ENCODE results near the gene FIGLA. TPM values are rescaled to one million over a fixed set of nuclear protein-coding genes. Genes with fewer than 3 reads are reported as not detected.
"Not testable (repeated sequence)": the region's sequence is repeated elsewhere in the genome, so short reads cannot be mapped to it uniquely, and the experiment has no call there.

FIGLA gene
- total RNA-seq, 1 donor from 2014 or later = not detected

DNA sequence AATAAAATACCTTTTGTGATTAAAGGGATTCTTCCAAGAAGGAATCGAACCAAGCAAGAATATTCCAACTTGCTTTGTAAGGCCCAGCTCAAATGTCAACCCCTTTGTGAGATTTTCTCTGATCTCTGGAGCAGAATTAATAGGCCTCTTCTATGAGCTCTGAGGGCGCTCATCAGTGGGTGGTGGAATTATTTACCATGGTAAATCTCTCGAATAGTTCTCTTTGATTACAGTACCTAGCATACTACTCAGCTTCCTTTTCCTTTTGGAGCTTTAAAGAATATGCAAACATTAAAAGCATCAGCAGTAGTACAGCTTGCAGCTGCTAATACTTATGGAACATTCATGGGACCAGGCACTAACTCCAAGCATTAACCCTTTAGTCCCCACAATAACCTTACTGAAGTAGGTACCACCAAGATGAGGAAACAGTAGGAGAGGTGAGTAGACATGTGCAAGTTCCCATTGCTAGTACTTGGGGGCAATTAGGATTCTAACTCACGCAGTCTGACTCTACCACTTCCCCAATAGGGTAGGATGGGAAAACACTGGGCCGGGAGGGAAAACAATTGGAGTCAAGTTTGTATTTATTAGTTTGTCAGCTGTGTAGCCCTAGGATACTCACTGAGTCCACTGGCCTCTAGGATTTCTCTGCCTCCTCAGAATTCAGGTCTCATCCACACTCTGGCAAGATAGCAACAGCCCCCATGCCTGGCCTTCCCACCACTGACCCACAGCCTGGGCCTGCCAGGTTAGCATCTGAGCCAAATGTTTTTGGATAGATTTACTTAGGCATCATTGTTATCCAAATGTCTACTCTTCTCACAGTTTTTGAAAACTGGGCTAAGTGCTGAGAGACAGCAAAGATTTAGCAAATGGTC, 44.1 kb downstream of the FIGLA start:
- no peak for DNase-seq (ENCODE audit: low spot score)

DNA sequence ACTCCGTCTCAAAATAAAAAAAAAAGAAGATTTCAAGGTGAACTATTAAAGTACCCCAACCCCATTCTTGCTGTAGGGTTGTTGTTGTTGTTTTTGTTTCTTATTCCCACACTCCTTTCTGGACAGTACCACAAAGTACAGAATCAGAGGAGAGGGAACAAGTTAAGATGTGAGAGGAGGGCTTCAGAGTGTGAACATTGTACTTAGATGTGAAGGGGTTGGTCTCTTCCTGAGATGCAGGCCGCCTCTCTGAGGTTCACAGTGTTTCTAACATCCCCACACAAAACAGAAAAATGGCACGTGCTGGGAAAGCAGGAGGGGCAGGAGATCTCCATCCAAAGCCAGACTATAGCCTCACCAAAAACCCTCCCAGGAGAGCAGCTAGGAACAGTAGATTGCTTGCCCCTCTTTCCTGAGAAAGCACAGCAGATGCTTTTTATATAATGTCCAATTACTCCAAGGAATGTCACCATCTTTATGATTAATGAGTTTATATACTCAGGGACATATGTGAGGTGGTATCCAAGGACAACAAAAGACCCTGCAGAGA, 45.1 kb downstream of the FIGLA start:
- no peak for DNase-seq (ENCODE audit: low spot score)

DNA sequence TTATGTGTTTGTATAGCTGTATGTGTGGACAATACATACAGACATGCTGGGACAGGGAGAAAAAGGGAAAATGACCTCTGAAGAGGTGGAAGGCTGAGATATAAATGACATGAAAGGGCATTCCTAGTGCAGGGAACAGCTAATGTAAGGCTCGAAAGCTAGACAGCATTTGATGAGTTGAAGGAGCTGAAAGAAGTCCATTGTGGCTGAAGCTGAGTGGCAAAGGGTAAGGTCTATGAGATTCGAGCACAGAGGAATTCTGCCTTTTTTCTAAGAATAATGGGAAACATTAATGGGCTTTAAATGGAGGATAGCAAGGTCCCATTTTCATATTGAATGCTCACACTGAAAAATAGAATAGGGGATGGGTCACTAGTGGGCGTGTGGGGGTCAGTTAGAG, 46.0 kb downstream of the FIGLA start:
- DNase-seq (ENCODE audit: low spot score) = no peak

DNA sequence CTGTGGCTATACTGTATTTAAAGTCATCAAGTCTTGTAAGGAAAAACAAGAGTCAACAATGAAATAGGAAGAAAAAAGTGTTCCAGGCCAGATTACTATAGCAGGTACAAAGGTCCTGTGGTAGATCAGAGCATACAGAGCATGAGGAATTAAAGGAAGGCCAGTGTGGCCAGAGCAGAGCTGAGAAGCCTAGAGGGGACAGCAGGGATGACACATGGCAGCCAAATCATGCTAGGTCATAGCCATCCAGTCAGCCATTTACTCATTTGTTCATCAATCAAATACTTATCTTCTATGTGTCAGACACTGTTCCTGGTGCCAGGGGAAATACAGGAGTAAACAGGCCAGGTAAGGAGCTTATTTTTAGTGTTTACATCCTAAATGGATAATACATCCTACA, 46.8 kb downstream of the FIGLA start:
- no peak for DNase-seq (ENCODE audit: low spot score)

DNA sequence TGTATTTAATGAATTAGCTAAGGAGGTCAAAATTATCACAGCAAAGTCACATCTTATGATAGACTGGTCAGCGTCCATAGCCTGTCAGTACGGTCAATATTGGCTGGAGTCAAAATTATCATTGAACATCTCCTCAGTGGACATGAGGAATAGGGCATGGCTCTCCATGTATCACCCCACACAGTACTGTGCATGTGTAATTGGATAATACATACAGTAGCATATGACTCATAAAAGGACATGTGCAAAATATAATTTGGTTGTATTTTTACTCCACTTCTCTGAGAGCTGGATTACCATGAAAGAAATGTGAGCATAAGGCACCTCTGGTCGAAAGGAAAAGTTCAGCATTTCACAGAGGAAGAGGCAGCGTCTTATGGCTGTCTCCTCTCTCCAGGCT, 47.4 kb downstream of the FIGLA start:
- DNase-seq (ENCODE audit: low spot score) = no peak

DNA sequence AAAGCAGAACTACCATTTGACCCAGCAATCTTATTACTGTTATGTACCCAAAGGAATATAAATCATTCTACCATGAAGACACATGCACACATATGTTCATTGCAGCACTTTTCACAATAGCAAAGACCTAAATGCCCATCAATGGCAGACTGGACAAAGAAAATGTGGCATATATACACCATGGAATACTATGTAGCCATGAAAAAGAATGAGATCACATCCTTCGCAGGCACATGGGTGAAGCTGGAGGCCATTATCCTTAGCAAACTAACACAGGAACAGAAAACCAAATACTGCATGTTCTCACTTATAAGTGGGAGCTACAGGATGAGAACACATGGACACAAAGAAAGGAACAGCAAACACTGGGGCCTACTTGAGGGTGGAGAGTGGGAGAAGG, 51.0 kb downstream of the FIGLA start:
- DNase-seq (ENCODE audit: low spot score) = not testable (repeated sequence)

DNA sequence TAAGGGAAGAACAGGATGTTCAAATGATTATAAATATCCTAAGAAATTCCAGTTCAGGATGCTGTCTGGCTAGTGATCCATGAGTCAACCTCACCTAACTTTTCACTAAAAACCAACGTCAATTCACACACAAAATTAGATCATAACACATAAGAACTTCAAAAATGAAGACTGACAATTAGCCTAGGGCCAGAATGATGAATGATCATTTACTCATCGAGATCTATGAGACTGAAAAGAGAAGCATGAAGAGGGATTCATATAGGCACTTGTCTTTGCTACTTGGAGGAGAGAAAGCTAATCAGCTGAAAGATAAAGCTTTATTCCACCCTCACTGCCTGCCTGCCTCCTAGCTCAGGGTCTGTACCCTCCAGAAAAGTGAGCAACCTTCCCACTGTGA, 52.3 kb downstream of the FIGLA start:
- DNase-seq (ENCODE audit: low spot score) = no peak

DNA sequence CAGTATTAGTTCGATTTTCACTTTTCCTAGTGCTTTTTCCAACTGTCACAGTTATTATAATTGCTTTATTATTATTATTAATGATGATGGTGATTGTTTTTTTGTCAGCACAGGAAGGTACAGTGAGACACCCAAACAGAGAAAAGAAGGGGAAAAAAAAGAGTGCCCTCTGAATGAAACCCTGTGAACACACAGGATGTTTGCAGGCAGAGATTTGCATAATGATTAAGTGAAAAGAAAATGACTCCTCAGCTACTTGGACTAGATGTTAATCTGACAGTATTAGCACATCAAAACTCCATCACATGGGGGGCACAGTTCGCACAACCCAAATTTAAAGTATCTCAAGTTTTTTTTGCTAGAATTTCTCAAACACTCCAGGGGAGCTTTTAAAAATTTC, 55.4 kb downstream of the FIGLA start:
- no peak for DNase-seq (ENCODE audit: low spot score)

DNA sequence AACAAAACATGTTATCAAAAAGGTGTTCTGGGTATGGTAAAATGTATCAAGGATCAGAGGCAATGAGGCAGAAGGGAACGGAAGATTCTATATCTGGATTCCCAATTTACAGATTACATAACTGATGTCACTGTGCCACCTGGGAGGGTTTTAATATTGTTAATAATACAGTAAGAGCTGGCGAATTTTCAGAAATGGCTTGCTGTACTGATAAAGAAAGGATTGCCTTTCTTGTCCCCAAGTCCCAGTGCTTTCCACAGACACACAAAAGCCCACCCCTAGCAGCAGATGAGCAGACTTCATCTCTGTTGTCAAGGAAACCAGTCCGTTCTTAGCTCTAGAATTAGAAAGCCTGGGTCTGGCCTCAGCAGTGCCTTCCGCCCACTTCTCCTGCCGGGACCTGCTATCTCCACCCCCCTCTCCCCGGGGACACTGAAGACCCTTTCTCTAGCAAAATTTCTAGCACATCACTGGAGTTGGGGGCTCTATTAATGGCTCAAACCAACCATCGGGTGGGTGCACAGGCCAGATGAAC, 56.7 kb downstream of the FIGLA start:
- DNase-seq (ENCODE audit: low spot score) = no peak

DNA sequence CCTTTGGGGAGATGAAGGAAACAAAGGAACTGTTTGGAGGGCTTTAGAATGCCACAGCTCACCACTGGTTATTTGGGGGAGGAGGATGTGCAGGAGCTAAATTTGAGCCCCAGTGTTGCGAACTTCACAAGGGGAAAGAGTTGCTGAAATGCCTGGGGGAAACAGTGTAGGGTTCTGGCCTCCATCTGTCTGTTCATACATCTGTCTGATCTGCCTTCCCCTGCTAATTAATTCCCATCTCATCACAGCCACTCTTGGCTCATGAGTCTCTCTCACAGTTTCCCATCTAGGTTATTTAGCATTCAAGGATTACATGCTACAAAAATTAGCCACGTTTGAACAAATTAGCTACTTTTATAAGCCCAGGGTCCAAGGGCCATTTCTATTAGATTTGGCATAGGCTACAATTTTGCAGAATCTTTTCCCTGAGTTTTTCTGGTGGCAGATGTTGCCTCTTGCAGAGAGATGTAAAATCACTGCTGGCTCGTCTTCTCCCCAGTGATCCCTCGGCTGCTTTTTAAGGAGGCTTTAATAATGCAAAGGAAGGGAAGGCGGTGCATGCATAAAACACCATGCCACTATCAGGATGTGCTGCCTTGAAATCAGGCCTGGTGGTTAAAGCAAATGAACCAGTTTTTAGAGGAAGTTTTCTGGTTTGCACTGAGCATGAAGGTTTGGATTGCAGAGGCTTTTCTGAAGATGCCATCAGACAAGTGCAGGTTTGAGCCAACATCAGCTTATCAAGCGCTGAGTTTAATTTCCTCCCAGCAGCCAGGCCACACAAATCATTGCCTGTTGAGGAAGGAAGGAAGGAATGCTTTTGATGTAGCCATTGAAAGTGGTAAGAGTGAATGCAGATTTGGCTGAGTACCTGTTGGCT, 57.4 kb downstream of the FIGLA start:
- DNase-seq (ENCODE audit: low spot score) = no peak

DNA sequence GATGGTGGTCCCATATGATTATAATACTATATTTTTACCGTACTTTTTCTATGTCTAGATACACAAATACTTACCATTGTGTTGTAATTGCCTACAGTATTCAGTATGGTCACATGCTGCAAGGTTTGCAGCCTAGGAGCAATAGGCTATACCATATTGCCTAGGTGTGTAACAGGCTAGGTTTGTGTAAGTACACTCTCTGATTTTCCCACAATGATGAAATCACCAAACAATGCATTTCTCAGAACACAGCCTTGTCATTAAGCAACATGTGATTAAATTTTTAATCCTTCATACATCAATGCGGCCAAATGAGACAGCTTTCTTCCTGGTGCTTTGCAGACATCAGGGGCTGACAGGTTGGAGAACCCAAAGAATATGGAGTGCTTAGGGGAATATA, 59.7 kb downstream of the FIGLA start:
- DNase-seq (ENCODE audit: low spot score) = no peak

DNA sequence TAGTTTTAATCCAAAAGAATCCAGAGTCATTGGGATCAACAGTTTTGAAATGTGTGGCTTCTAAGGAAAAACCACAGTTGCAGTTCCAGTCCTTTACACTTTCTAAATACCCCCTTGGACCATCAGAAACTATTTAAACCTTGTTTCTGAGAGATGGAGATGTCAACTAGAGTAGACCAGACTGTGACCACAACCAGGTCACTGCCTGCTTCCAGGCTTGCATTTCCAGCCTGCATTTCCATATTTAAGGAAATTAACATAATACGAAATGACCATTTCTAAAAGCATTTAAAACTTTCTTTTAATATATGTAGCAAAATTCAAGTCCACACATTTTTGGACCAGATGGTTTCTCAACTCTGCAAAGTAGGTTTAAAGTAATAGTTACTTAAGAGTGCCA, 60.8 kb downstream of the FIGLA start:
- no peak for DNase-seq (ENCODE audit: low spot score)

DNA sequence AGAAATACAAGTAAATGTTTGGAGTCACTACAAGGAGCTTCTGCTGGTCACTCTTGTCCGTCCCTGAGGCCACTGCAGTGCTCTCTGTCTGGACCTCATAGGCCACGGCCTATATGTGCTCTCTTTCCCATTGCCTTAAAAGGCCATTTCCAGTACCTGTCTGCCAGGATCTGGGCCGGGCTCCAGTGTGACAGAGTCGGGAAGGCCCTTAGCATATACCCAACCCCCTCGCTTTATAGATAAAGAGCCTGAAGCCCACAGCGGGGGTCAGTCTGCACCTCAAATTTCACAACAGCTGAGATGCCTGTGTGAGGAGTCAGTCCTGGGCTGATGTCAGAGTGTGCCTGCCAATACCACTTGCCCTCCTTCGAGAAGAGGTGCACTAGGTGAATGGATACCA, 62.3 kb downstream of the FIGLA start:
- DNase-seq (ENCODE audit: low spot score) = no peak

Other genes with a start within 250 kb of the FIGLA start
- 2.2 TPM for gene TGFA, start 236.8 kb downstream of the FIGLA start, total RNA-seq
- 3.3 TPM for gene ADD2, start 22.4 kb downstream of the FIGLA start, total RNA-seq
- gene CLEC4F, start 30.0 kb upstream of the FIGLA start, total RNA-seq = 0.48 TPM
- 0.29 TPM for gene CD207, start 45.2 kb upstream of the FIGLA start, total RNA-seq
- gene VAX2, start 109.9 kb upstream of the FIGLA start, total RNA-seq = 2.0 TPM
- 2.4 TPM for gene ATP6V1B1, start 145.3 kb upstream of the FIGLA start, total RNA-seq
- 17.6 TPM for gene ANKRD53, start 188.0 kb upstream of the FIGLA start, total RNA-seq
- gene TEX261, start 204.2 kb upstream of the FIGLA start, total RNA-seq = 86.8 TPM